ENCODE measurements around the gene MRPL46.
"Not testable (repeated sequence)": the region's sequence is repeated elsewhere in the genome, so short reads cannot be mapped to it uniquely, and the experiment has no call there.

Gene MRPL46

DNA sequence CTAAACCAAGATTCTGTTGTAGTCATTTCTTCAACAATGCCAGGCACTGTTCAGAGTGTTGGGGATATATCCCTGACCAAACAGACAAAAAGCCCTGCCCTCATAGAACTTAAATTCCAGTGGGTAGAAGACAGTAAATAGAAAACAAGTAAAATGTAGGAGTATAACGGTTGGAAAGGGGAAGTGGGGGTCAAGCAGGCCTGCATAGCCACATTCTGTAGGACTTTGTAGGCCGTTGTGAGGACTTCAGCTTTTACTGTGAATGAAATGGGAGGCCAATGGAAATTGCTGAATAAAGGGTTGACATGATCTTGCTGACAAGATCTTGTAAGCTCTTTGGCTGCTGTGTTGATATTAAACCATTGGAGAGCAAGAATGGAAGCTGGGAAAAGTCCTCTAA, 2.1 kb upstream of the MRPL46 start:
- DNase-seq (ENCODE audit: low read depth): no peak
- TF ChIP-seq, protein P1, sequence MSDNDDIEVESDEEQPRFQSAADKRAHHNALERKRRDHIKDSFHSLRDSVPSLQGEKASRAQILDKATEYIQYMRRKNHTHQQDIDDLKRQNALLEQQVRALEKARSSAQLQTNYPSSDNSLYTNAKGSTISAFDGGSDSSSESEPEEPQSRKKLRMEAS (IDR thresholded peaks at IDR 0.05; ENCODE audit: low read depth, low read length): no peak
- TF ChIP-seq POLR2A (IDR thresholded peaks at IDR 0.05; ENCODE audit: extremely low read depth, insufficient read length) (no peak), MYC (IDR thresholded peaks at IDR 0.05; ENCODE audit: low read depth, low read length) (no peak)
- TF ChIP-seq, protein P2, sequence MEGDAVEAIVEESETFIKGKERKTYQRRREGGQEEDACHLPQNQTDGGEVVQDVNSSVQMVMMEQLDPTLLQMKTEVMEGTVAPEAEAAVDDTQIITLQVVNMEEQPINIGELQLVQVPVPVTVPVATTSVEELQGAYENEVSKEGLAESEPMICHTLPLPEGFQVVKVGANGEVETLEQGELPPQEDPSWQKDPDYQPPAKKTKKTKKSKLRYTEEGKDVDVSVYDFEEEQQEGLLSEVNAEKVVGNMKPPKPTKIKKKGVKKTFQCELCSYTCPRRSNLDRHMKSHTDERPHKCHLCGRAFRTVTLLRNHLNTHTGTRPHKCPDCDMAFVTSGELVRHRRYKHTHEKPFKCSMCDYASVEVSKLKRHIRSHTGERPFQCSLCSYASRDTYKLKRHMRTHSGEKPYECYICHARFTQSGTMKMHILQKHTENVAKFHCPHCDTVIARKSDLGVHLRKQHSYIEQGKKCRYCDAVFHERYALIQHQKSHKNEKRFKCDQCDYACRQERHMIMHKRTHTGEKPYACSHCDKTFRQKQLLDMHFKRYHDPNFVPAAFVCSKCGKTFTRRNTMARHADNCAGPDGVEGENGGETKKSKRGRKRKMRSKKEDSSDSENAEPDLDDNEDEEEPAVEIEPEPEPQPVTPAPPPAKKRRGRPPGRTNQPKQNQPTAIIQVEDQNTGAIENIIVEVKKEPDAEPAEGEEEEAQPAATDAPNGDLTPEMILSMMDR (IDR thresholded peaks at IDR 0.05; ENCODE audit: low read depth, low read length): no peak
- no peak overlapping the region for H3K4me3 ChIP-seq (ENCODE audit: low read depth, low read length)

DNA sequence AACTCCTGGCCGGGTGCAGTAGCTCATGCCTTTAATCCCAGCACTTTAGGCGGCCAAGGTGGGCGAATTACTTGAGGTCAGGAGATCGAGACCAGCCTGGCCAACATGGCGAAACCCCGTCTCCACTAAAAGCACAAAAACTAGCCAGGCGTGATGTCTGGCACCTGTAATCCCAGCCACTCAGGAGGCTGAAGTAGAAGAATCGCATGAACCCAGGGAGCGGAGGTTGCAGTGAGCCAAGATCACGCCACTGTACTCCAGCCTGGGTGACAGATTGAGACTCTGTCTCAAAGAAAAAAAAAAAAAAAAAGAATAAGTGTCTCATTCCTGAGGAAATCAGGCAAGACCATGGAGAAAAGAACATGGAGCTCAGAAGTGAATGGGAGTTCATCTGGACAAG, 1.5 kb upstream of the MRPL46 start:
- DNase-seq (ENCODE audit: low read depth): not testable (repeated sequence)
- H3K4me3 ChIP-seq (ENCODE audit: low read depth, low read length): peak overlapping the region; percentile 86

DNA sequence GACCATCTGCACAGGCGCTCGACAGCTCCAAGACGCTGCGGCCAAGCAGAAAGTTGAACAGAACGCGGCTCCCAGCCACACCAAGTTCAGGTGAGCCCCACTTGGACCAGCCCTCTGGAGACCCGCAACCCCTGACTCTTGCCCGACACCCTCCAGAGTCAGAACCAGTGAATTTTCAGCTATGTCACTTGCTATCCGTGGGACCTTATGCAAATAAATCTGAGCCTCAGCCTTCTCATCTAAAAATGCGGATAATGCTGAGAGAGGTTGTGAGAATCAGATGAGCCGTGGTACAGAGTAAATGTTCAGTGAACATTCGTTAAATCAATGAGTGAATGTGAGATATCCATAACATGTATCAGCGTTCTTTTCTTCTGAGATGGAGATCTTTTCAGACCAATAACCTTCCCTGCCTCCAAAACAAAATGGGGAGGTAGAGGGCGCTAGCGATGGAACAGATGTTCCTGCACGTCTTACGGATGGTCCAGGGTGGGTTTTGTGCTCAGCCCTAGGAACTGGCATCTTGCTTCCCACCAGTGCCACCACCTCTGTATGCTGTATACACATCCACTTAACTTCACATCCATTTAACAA, 844 bp upstream of the MRPL46 start:
- no peak for TF ChIP-seq MYC (IDR thresholded peaks at IDR 0.05; ENCODE audit: low read depth, low read length)
- TF ChIP-seq, protein P2 (IDR thresholded peaks at IDR 0.05; ENCODE audit: low read depth, low read length): peak; percentile 39
- peak; percentile 52 for DNase-seq (ENCODE audit: low read depth)
- peak overlapping the region; percentile 86 for H3K4me3 ChIP-seq (ENCODE audit: low read depth, low read length)

DNA sequence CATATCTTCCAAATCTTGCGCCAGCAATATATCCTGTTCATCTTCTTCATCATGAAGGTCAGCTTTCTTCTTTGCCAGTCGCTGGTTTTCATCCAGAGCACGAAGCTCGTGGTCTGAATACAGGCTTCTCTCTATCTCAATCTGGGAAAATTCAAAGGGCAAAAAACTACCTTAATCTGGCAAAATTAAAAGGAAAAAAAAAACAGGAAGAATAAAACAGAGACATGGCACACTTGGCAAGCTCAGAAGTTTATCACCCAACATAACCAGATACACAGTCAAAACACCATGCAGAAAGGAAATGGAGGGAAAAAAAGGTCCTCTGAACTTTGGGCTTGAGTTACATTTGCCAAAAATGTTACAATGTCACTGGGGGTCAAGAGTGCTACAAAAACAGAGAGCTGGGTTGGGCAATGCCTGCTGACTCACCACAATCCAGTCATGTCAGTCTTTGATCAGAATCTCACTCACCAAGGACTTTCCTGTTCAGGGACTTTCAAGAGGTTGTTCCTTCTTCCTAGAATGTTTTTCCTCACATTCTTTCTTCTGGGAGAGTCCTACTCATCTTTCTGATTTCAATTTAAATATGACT, 1.5 kb downstream of the MRPL46 start:
- H3K4me3 ChIP-seq (ENCODE audit: low read depth, low read length): peak overlapping the region; percentile 86
- DNase-seq (ENCODE audit: low read depth): peak; percentile 81

DNA sequence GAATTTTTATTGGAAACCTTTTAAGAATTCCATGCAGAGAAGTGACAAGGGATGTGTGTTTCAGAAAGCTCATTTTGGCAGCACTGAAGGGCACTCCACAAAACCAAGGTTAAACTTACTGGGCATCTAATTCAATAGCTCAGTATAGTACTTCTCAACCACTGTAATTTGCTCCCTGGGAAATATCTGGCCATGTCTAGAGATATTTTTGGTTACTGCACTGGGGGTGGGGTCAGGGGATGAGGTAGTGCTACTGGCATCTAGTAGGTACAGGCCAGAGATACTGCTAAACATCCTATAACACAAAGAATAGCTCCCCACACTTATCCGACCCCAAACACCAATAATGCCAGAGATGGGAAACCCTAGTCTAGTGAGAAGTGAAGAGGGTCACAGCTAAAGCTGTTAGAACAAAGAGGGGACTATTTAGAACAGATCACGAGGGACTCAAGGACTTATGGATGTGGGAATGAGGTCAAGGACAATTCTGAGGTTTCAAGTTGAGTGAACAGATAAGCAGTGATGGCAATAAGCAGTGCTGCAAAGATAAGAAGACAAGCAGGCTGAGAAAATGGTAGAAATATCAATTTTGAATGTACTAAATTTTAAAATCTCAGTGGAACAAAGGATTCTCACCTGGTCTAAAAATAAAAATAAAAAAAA, 3.2 kb downstream of the MRPL46 start:
- DNase-seq (ENCODE audit: low read depth): no peak
- TF ChIP-seq, protein P1 (IDR thresholded peaks at IDR 0.05; ENCODE audit: low read depth, low read length): no peak
- TF ChIP-seq, protein P2 (IDR thresholded peaks at IDR 0.05; ENCODE audit: low read depth, low read length): no peak
- TF ChIP-seq POLR2A (IDR thresholded peaks at IDR 0.05; ENCODE audit: extremely low read depth, insufficient read length) (no peak), MYC (IDR thresholded peaks at IDR 0.05; ENCODE audit: low read depth, low read length) (no peak)
- no peak overlapping the region for H3K4me3 ChIP-seq (ENCODE audit: low read depth, low read length)

More for the DNA sequence above, 1.5 kb downstream of the MRPL46 start:
- TF ChIP-seq MYC (IDR thresholded peaks at IDR 0.05; ENCODE audit: low read depth, low read length) (no peak), POLR2A (IDR thresholded peaks at IDR 0.05; ENCODE audit: extremely low read depth, insufficient read length) (no peak)
- TF ChIP-seq, protein P1 (IDR thresholded peaks at IDR 0.05; ENCODE audit: low read depth, low read length): no peak
- TF ChIP-seq, protein P2 (IDR thresholded peaks at IDR 0.05; ENCODE audit: low read depth, low read length): no peak

DNA sequence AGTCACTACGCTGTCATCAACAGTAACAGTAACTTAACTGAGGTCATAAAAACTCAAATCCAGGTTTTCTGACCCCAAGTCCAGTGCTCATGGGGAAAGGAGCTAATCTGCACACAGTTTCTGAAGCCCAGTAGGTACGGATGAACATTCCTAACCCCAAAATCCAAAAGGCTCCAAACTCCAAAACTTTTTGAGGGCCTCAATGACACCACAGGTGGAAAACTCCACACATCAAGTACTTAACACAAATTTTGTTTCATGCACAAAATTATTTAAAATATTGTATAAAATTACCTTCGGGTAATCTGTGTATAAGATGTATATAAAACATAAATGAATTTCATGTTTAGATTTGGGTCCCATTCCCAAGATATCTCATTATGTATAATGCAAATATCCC, 10.5 kb downstream of the MRPL46 start:
- DNase-seq (ENCODE audit: low read depth): no peak
- H3K4me3 ChIP-seq (ENCODE audit: low read depth, low read length): no peak overlapping the region
- TF ChIP-seq, protein P2 (IDR thresholded peaks at IDR 0.05; ENCODE audit: low read depth, low read length): no peak
- TF ChIP-seq, protein P1 (IDR thresholded peaks at IDR 0.05; ENCODE audit: low read depth, low read length): no peak
- TF ChIP-seq MYC (IDR thresholded peaks at IDR 0.05; ENCODE audit: low read depth, low read length) (no peak), POLR2A (IDR thresholded peaks at IDR 0.05; ENCODE audit: extremely low read depth, insufficient read length) (no peak)

Measured in NB4 (cell line).